ENCODE data around the gene ARHGAP44.
A peak's percentile ranks its signal among the peaks of the same experiment; 100 is the strongest.

ARHGAP44 gene

DNA sequence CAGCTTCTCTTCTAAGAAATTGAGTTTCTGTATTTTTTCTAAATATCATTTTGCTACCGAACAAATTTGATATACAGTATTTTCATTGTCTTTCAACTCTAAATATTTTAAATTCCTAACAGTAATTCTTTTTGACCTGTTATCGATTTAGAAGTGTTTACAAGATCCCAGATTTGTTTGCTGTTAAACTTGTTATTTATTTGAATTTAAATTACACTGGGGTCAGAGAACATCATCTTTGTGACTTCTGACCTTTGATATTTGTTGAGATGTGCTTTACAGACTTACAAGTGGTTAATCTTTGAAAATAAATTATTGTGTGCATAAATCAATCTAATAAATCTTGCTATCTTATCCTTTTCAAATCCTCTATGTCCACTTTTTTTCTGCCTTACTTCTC is 94.2 kb downstream of the ARHGAP44 start:
- intact Hi-C loops (cut with DNase I): no loop called here
- DNase-seq: no peak

GRCh38 chr17:12887088-12887487 is 97.8 kb downstream of the ARHGAP44 start:
- intact Hi-C loops (cut with DNase I): no loop called here
- no peak for DNase-seq

GRCh38 chr17:12896180-12896785 is 107.0 kb downstream of the ARHGAP44 start:
- intact Hi-C loops (cut with DNase I): no loop called here
- no peak for DNase-seq

GRCh38 chr17:12898110-12898509 is 108.8 kb downstream of the ARHGAP44 start:
- intact Hi-C loops (cut with DNase I): no loop called here
- no peak for DNase-seq

DNA sequence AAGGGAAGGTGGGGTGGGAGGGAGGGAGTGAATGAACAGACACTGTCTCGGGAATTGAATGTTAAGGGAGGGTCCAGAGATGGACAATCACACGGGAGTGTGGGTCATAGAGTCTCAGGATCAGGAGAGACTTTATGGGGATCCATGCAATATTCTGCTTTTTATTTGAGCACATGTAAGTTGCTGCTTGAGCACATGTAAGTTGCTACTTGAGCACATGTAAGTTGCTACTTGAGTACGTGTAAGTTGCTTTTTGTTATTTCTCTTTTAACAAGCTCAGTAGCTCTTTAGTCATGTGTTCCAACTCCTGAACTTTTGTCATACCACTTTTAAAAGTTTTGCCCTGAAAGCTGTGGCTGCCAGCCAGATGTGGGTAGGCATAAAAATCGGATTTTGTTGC is 110.3 kb downstream of the ARHGAP44 start:
- DNase-seq: no peak
- intact Hi-C loops (cut with DNase I): no loop called here

DNA sequence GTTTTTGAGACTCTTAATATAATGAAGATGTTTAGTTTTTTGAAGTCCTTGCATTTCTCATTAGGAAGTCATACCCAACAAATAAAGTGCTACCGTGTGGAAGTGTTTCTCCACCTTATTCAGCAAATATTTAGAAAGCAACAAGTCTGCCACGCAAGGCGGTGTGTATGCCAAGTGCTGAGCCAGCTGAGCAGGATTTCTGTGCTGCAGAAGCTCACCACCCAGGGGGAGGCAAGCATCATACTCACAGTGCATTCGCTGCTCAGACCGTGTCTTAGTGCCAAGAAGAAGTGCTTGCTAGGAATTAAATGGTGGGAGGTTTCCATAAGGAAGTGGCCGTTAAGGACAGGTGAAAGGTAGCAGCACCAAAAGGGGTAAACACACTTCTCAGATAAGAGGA is 111.2 kb downstream of the ARHGAP44 start:
- DNase-seq: no peak
- intact Hi-C loops (cut with DNase I): no loop called here

DNA sequence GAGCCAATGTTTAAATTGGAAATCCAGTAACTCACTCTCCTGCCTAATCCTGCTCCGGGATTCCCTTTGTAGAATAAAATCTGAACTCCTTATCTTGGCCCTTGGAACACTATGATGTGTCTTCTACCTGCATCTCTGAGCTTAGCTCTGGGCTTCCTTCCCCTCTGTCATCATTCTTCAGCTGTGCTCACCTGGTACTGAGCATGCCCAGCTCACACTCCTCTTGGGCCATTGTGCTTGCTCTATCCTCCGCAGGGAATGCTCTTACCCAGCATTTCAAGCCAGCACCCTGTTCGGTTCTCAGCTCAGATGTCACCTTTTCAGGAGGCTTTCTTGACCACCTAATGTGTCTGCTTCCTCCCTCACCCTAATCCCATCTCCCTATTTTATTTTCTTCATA is 112.7 kb downstream of the ARHGAP44 start:
- DNase-seq: no peak
- intact Hi-C loops (cut with DNase I): no loop called here

GRCh38 chr17:12907477-12907876 is 118.2 kb downstream of the ARHGAP44 start:
- no peak for DNase-seq
- intact Hi-C loops (cut with DNase I): no loop called here

DNA sequence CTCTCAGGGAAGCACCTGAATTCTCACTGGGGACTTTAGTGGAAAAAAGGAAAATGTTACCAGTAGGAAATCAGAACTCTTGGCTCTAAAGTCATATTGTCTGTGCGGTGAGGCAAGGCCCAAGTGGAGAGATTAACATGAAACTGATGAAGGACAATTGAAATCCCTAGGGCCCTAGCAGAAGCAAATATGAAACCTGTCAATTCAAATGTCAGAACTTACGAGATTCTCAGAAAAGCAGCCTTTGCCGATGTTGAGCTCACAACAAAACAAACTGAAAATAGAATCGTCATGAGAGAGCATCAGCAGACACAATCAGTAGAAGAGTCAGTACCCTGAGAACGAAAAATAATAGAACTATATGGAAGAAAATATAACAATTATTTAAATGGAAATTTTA is 119.7 kb downstream of the ARHGAP44 start:
- no peak for DNase-seq
- intact Hi-C loops (cut with DNase I): no loop called here

DNA sequence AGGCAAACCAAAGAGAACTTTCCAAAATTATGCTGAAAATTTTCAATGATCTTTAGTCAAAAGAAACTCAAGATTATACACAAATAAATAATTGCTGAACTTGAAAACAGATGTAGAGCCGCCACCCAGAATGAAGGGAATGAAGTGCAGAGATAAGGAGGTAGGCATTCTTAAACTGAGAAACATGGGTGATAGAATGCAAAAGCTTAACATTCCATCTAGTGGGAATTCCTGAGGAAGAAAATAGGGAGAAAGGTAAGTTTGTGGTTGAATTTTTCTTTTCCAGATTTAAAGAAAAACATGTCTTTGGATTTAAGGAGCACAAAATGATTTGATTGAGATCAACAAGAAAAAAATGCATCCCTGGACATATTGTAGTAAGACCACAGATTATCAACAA is 120.2 kb downstream of the ARHGAP44 start:
- intact Hi-C loops (cut with DNase I): no loop called here
- DNase-seq: no peak

GRCh38 chr17:12911239-12911638 is 121.9 kb downstream of the ARHGAP44 start:
- DNase-seq: no peak
- intact Hi-C loops (cut with DNase I): no loop called here

DNA sequence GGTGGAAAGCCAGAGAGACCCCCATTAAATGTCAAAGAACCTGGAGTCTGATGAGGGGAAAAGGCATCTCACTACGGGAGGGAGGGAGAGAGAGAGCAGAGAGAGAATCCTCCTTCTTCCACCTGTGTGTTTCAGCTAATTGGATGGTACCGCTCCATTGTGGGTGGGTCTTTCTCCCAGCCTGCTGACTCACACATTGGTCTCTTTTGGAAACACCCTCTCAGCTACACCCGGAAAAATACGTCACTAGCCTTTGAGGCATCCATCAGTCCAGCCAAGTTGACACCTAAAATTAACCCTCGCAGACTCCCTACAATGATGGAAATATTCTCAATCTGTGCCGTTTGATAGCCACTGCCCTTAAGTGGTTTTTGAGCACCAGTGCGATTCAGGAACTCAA is 128.1 kb downstream of the ARHGAP44 start:
- no peak for DNase-seq
- intact Hi-C loops (cut with DNase I): no loop called here

DNA sequence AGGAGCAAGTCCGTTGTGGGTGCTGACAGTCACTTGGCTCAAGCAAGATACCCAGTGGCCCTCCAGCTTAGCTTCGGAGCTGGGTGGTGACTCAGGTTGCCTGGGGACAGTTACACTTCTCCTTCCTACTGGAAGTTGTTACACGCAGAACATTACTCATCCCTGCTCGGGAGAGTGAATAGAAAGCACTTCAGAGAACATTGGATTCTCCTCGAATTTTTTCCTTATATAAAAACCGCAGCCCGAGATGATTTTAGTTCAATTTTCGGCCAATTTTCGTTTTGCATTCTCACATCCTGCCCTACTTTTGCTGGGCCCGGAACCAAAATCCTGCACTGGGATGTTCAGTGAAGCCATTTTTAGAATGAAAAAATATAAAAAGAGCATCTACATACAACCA is 128.8 kb downstream of the ARHGAP44 start:
- peak in 18 of 42 donors; percentile 5 to 47 (median 20) for DNase-seq
- intact Hi-C loops (cut with DNase I): no loop called here

GRCh38 chr17:12922120-12922519 is 132.8 kb downstream of the ARHGAP44 start:
- intact Hi-C loops (cut with DNase I): no loop called here
- peak in 5 of 42 donors; percentile 7 to 48 (median 28) for DNase-seq

DNA sequence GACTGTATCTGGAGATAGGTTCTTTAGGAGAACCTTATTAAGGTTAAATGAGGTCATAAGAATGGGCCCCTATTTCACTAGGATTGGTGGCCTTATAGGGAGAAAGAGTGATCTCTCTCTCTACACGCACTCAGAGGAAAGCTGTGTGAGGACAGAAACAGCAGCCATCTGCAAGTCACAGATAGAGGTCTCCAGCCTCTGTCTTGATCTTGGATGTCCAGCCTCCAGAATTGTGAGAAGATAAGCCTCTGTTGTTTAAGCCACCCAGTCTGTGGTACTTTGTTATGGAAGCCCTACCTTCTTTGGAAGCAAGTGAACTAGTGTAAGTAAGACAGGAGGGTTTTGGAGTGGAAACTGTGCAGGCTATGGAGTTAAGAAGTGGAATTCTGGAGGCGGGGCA is 135.3 kb downstream of the ARHGAP44 start:
- DNase-seq: peak in 1 of 42 donors; percentile 2
- intact Hi-C loops (cut with DNase I): no loop called here

- intact Hi-C loops (cut with DNase I): no loop called here
- no peak for DNase-seq
These were observed 137.7 kb downstream of the ARHGAP44 start for GRCh38 chr17:12927001-12927400.

DNA sequence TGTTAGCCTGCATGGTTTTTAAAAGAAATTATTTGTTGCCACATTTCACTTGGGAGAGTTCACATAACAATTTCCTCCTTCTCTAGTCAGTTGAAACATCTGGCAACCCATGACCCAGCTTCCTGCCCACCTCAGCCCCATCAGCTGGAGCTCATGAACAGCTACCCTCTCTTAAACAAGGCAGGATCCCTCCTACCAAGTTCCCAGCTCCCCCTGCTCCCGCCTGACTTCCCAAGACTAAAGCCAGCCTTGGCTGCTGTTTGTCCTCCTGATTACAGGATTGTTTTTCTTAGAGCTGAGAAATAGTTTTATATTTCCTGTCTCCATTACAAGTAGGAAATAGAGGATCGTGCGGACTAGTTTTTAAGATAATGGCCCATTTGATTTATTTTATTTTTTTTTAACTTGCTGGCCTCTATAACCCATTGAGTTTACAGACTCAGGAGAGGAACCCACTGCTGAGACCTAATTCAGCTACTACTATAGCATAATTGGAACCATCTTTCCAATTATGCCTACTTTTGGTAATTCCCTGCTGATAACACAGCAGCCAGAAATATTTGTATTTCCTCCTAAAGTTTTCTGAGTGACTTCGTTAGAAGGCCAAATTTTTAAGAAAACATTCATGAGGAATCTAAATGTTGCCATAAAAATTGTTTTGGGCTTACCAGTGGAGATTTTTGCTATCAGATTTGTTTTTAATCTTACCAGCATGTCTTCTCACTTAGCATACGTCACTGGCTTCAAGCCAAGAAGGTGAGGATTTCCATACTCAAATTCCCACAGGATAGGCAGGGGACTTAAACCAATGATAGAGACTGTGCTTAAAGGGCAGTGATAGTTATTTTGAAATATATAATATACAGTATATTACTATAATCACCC is 138.5 kb downstream of the ARHGAP44 start:
- DNase-seq: no peak

DNA sequence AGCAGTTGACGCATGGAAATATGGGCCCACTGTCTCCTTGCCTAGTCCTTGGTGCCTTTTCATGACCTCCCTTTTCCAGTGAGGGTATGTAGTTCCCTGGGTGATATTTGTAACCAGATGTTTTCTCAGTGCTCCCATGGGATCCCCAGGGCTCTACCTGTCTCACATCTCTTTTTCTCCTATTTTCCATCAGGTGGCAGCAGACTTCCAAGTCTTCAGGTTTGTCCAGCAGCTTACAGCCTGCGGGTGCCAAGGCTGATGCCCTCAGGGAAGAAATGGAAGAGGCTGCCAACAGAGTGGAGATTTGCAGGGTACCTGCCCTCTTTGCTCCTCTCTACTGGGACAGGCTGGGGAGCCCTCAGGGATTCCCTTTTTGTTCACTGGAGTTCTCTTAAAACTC is 139.4 kb downstream of the ARHGAP44 start:
- intact Hi-C loops (cut with DNase I): no loop called here
- DNase-seq: peak in 1 of 42 donors; percentile 6

More for the DNA sequence above, 138.5 kb downstream of the ARHGAP44 start:
- intact Hi-C loops (cut with DNase I): no loop called here

DNA sequence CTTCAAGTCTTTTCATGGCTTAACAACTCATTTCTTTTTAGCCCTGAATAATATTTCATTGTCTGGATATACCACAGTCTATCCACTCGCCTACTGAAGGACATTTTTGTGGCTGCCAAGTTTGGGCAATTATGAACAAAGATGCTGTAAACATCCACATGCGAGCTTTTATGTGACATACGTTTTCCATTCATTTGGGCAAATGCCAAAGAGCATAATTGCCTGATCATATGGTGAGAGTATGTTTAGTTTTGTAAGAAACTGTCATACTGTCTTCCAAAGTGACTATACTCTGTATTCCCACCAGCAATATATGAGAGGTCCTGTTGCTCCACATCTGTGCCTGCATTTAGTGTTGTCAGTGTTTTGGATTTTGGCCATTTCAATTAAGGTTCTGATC is 147.2 kb downstream of the ARHGAP44 start:
- DNase-seq: no peak
- intact Hi-C loops (cut with DNase I): no loop called here

- no peak for DNase-seq
- intact Hi-C loops (cut with DNase I): no loop called here
These were observed 151.4 kb downstream of the ARHGAP44 start for GRCh38 chr17:12940699-12941098.

- DNase-seq: no peak
- intact Hi-C loops (cut with DNase I): no loop called here
These were observed 157.7 kb downstream of the ARHGAP44 start for GRCh38 chr17:12947047-12947446.
